Measurements from ENCODE around the gene ADSS1.

ADSS1 gene

DNA sequence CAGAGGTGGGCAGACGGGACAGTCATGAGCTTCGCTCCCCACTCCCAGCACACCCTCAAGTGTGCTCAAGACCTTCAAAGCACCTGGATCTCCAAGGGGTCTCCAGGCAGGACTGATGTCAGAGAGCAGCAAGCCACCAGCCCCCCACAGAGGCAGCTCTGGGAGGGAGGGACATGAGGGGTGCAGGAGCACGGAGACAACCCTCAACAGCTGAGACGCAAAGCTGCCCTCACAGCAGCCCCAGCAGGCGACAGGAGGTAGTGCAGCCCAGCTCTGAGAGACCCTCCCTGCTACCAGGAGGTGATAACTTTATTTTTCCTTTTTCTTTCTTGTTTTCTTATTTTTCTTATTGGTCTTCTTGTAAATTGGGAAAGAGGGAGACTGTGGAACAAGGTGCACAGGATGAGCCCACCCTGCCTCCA is 46.8 kb downstream of the ADSS1 start:
- no peak for DNase-seq

DNA sequence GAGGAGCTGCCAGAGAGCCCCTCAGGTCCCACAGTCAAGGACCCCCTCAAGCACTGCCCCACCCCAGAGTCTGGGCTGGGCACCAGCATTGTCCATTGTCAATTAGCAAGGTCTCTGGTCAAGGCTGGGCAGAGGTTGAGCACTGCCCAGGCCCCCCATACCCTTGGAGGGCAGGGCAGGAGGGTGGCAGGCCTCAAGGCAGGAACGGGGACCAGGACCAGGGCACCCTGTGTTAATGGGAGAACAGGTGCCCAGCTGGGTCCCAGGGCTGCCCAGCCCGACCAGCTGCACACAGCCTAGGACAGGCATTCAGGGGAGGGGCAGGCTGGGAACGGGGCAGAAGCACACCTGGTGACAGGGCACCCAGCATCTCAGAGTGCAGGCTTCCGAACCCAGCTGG is 47.3 kb downstream of the ADSS1 start:
- no peak for DNase-seq

DNA sequence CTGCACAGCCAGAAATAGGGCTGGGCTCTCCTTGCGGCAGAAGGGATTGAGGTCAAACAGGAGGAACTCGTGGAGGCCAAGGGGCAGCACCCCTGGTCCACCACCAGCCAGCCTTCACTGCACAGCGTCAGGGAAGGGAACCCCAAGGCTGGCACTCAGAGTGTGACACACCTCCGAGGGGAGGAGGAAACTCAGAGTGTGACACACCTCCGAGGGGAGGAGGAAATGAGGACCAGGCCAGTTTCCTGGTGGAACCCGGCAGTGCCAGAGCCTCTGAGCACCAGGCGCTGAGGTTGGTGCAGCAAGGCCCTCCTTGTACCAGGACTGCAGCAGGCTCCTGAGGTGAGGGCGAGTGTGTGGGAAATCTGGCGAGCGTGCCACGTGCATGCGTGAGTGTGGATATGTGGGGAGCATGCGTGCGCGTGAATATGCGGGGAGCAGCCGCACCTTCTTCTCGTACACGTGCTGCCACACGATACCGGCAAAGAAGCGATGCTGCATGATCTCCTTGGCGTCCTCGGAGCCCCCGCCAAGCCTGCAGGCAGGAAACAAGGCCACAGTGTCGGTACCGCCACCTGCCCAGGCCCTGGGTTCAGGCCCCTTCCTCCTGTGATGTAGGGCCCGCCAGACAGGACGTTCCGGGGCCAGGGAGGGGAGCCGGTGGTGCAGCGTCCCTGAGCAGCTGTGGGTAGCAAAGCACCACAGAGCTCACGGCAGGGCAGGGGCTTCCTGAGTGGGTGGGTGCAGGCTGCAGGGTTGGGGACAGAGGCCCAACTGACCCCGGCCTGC is 48.1 kb downstream of the ADSS1 start:
- no peak for DNase-seq

DNA sequence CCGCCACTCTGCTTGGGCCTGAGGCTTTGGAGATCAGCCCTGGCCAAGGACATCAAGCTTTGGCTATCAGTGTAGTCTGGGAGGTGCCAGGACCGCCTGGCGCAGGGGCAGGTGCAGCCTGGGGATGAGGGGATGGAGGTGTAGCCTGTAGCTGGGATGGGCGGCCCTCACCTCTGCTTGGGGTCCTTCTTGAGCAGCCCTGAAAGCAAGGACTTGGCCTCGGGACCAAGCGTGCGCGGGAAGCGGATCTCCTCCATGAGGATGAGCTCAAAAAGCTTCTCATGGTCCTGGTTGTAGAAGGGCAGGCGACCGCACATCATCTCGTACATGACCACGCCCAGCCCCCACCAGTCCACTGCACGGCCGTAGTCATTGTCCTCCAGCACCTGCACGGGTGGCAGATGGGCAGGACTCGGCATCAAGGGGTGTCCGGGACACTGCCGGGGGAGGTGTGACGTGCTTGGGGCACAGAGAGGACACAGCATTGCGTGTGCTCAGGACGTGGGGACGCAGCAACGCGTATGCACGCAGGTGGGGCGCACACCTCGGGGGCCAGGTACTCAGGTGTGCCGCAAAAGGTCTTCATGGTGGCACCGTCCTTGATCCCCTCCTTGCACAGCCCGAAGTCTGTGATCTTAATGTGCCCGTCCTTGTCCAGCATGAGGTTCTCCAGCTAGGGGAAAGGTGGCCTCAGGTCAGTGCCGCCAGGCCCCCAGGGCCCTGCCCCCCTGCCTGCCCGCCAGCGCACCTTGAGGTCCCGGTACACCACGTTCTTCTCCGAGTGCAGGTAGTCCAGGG is 48.9 kb downstream of the ADSS1 start:
- no peak for DNase-seq

DNA sequence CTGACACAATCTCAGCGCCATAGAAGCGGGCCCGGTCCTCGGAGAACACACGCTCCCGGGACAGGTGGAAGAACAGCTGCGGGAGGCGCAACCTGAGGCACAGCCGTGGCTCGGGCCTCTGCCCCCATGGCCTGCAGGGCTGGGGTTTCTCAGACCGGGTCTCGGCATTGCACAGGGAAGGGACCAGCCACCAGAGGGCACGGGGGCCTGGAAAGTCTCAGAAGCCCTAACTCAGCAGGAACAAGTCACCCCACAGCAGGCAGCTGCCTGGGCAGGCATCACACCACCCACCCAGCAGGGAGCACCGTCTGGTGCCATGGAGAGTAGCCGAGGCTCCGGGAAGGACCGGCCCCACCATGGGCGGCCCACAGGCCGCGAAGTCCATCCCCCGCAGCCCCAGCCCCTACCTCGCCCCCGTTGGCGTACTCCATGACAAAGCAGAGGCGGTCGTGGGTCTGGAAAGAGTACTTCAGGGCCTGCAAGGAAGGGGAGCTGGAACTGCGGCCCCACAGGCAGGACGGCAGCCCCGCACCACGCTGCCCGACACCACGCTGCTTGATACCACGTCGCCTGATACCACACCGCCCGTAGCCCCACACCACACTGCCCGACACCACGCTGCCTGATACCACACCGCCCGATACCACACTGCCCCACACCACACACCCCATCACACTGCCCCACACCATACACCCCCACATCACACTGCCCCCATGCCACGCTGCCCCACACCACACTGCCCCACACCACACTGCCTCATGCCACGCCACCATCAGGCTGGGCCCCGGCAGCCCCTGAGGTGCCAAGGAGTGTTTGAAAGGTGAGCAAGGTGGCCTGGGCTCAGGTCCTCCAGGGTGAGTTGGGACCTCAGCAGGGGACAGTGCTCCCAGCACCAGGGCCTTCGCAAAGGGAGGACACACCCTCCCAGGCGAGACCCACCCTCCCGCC is 49.8 kb downstream of the ADSS1 start:
- no peak for DNase-seq

DNA sequence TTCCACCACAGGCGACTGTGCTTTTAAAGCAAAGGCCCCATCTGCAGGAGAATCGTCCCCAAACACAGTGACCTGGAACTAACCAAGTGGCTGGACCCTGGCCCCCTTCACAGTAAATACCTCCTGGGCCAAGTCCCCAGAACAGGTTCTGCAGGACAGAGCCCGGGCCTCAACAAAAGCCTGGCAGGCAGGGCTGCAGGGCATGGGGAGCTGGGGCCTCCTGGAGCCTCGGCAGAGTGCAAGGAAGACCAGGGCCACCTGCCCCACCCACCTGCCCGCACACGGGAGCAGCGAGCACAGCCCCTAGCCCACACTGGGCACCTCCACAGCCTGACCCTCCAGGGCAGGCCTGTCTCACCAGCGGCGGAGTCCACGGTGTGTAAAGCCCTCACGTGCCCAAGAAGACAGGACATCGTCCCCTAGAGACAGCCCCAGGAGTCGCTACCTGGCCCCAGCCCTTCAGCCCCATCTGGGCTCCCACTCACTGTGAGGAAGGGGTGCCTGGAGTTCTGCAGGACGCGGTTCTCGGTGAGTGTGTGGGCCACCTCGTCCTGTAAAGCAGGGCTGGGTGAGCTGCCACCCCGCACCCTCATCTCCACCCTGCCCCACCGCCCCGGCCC is 50.5 kb downstream of the ADSS1 start:
- no peak for DNase-seq

DNA sequence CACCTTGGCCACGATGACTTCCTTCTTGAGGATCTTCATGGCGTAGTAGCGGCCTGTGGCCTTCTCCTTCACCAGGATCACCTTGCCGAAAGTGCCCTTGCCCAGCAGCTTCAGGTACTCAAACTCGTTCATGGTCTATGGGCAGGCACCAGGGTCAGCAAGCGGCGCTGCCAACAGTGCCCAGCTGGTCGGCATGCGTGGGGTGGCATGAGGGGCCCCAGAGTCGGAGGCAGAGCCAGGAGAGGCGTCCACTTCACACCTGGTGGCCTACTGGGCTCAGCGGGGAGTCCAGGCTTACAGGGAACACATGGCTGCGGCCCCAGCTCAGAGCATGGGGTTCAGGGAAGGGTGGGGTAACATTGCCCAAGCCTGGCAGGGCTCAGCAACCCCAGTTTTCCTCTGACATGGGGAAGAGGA is 51.1 kb downstream of the ADSS1 start:
- DNase-seq, result no peak

DNA sequence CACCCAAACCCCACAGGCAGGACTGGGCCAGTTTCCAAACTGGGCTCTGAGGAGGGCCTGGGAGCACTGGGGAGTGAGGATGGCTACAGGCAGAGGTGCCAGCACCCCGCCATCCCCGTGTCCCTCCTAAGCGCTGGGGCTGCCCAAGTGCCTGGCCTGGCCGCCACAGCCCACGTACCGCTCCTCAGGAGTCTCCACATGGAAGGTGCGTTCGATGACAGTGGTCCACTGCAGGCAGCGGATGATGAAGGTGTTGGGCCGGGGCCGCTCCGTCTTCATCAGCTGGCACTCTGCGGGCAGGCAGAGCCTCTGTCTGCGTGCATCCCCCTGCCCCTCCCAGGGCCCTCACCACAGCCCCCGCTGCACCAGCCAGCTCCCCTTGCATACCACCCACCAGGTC is 52.5 kb downstream of the ADSS1 start:
- no peak for DNase-seq

DNA sequence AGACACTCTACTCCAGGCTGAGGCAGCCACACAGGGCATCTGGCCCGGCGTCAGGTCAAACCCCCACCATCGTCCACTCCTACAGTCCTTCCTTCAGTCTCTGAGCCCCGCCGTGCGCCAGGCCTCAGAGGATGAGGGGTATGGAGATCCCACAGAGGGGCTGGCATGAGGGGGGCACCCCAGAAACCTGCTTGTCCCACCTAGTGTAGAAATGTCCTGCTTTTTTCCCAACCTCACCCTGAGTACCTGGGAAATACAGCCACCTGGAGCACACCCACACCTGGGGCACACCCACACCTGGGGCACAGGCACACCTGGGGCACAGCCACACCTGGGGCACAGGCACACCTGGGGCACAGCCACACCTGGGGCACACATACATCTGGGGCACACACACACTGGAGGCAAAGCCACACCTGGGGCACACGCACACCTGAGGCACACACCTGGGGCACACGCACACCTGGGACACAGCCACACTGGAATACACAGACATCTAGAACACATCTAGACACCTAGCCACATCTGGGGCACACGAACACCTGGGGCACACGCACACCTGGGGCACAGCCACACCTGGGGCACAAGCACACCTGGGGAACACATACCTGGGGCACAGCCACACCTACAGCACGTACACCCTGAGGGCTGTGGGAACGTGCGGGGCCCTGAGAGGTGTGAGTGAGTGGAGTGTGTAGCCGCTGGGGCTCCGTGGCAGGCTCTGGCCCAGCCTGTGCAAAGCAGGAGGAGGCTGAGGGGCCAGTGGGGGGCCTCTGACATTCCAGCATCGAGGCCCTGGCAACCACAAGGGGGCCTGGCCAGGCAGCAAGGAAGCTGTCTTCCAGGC is 53.2 kb downstream of the ADSS1 start:
- no peak for DNase-seq

DNA sequence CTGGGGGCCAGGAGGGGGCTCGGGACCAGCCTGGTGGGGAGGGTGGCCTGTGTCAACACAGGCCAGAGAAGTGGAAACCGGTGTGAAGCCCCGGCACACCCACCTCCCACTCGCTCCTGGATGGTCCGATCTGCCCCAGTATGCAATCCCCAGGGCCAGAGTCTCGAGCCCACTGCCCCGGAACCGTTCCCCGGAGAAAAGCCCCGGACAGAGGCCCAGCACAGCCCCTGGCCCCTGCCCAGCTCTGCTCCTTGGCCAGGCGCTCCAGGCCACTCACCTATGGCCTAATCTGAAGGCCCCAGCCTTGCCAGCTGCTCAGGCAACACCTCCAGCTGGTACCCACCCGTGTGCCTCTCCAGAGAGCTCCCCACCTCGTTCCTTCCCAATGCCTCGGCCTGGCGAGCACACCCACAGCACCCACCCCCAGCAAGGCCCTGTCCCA is 53.8 kb downstream of the ADSS1 start:
- DNase-seq, result no peak

DNA sequence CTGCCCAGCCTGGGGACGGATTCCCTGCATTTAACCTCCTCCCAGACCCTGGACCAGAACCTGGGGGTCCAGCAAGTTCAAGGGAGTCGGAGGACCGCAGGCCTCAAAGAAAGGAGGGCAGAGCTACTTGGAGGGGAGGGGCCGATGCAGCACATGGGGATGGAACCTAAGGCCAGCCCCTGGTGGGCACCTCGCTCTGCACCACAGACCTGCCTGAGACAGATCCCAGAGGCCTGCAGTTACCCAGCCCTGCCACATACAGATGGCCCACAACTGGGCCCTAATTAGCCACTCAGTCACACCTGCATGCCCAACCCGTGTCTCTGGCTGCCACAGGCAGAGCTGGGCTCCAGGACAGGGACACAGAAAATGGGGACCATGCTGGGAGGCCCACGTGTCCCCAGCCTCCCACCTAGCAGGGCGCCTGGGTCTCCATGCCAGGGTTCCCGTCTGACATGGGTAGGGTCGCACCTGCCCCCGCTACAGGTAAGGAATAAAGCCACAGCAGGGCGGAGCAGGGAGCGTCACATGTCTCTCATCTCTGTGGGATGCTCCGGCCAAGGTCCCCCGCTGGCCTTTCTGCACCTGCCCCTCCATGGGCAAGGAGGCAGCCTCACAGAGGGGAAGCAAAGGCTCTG is 54.8 kb downstream of the ADSS1 start:
- no peak for DNase-seq

DNA sequence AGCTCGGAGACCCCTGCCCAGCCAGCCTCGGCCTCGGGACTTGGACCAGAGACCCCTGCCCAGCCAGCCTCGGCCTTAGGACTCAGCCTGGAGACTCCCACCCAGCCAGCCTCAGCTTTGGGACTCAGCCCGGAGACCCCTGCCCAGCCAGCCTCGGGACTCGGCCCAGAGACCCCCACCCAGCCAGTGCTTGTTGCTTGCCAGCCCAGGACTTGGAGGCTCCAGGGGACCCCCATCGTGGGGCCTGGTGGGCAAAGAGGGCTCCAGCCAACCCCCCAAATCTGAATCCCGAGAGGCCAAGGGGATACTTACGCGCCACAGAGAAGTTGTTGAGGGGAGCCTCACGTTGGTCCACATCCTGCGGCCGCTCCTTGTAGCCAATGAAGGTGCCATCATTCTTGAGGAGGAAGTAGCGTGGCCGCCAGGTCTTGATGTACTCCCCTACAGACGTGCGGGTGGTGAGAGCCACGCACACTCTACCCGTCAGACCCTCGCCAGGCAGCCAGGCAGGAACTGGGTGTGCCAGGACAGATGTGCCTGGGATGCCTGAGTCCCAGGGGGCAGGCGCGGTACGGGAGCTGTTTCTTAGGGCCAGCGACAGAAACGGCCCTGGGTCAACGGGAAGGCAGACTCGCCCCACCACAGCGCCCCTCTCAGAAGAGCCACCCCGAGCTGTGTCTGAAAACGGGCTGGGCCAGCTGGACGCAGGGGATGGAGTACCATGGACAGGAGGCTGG is 55.9 kb downstream of the ADSS1 start:
- DNase-seq, result no peak

DNA sequence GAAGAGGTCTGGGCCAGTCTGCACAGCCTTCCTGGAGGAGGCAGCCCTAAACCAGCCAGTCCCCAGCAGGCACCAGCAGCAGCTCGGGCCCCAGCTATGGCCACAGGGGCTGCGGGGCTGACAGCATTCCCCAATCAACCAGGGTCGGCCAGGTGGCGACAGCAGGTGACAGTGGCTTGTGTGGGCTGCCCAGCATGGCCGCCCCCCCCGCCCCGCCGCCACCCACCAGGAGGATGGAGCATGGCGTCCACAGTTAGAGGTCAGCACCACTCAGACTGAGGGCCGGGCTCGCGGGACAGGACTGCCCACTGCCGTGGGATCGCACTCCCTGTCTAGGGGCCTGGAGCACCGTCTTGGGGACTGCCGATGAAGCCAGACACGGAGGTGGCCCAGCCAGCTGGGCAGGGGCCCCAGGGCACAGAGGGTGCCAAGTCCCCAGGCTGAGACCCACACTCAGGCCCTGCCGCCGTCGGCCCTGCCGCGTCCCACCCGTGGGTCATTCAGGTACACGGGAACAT is 56.5 kb downstream of the ADSS1 start:
- no peak for DNase-seq

DNA sequence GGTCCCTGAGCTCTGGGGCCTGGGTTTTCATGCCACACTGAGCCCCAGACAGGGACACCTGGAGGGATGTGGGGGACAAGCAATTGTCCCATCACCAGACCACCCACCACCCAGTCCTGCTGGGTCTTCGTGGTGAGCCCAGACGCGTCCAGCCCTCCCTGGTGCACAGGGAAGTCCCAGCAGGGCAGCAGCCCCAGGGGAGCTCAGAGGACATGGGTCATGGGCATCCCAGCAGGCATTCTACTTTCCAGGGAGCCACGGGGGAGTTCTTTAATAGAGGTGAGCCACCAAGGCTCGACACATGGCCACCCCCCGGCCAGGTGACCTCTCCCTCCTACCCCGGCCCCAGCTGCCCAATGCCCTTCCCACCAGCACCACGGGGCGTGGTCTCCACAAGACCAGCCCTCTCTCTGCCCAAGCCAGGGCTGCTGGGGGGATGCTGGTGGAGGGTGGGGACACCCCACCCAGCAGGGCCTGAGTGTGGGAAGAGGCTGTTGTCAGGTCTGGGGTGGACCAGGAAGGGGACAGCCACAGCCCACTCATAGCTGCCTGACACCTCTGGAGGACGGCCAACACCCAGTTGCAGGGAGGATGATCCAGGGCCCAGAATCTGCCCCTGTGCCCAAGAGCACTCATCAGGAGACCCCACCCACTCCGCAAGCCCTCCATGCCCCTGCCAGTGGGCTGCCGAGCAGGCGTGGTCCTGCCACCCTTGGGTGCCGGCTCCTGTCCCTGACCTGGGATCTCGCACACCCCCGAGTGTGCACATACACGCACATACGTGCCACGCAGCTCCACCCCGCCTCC is 57.4 kb downstream of the ADSS1 start:
- no peak for DNase-seq

DNA sequence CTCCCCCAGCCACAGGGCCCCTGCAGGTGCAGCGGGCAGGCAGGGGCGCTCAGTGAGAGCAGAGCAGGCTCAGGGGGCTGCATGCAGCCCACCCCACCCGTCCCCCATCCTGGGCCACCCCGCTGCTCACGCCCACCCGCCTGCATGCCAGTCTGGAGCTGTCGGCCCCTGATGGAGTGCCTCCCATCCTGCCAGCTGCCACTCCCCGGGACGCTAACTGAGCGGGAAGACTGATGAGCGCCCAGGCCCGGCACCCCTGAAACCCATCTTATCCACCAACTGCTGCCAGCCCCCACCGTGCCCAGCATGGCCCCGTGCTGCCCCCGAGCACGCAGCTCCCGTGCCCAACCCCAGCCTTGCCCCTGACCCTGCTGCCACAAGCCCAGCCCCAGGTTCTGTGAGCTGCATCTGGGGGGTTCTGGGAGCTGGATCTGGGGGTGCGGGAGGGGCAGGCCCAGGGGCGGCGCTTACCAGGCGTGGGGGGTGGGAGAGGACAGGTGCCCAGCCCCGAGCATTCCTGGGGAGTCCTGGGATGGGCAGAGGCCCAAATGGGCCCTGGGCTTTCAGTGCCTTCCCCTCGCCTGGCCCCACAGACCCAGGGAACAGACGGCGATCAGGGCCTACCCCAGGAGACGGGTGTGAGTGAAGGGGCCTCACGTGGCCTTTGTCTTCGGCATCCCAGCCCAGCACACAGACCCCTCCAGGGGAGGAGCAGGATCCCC is 58.2 kb downstream of the ADSS1 start:
- no peak for DNase-seq

DNA sequence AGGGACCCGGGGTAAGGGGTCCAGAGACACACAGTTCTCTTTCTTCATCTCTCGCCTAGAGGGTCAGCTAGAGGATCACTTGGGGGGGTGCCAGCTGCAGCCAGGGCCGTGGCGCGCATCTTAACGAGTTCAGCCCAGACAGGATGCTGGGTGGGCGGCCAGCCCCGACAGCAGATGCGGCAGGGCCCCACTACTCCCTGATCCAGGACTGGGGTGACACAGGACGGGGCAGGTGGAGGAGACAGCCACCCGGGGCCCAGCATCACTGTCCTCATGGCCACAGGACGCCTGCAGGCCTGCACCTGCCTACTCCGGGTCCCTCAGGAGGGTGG is 58.7 kb downstream of the ADSS1 start:
- DNase-seq, result no peak

DNA sequence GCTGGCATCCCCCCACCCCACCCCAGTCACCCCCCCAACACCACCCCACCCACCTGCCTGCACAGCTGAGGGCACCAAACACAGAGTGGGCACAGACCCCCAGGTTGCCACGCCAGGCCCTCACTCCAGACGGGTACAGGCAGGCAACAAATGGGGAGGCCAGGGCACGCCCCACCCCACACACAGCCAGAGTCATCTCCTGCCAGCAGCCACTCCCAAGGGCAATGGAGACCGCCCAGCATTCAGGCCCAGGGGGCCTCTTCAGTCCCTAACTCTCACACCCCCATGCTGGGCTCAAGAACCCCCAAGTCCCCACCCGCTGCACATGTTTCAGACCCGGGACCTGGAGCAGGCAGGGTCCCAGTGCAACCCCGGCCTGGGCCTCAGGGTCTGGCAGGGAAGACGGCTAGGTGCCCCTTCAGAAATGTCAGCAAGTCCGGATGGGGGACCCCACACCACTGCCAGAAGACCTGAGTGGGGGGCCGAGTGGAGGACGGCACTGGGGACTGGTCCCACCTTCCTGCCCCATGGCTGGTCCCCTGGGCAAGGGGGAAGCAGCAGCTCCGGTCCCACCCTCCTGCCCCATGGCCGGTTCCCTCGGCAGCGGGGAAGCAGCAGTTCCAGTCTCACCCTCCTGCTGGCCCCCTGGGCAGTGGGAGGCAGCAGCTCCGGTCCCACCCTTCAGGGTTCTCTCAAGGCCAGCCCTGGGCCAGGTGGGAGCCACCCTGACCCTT is 59.6 kb downstream of the ADSS1 start:
- no peak for DNase-seq

DNA sequence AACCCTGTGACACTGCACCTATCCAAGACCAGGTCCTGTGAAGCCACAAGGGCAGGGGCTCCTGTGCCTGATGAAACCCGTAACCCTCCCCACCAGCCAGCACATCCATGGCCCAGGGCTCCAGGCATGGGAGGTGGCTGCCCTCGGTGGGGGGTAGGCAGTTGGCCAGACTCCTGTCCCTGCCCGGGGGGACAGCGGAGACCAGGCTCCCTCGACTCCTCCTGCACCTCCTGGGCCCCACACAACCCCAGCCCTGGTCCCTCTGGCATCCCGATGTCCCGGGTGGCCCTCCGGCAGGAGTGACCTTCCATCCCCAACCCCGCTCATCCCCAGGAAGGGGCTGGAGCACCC is 60.2 kb downstream of the ADSS1 start:
- no peak for DNase-seq

Measured in NCI-H524 treated with DMSO at 0.1 percent for 48 hours (cell line).